HCT116 (cell line): ENCODE results near the gene TRPT1. TPM values are rescaled to one million over a fixed set of nuclear protein-coding genes. Genes with fewer than 3 reads are reported as not detected.

Experiments used
- ATAC-seq: fragments of 200-7000 bp; cut with Tn5 transposase; 2 replicates; pipeline ENCODE4 v1.9.1; 2020; ENCODE audit warnings: mild to moderate bottlenecking, moderate library complexity
- BruUV-seq: library from RNA; stranded (reverse); fragments of 400-500 nt; replicated peaks from 2 replicates; lab custom pipeline; 2021; lab: Mats Ljungman, UMichigan
- CTCF ChIA-PET: fragments of 300-600 bp; sonication (Branson Sonifier 250); formaldehyde crosslinking; loops from one replicate; lab custom pipeline; 2021; ENCODE audit warnings: antibody characterized with exemption; lab: Charles Lee
- POLR2A ChIA-PET: fragments of 300-600, 350-600 bp; sonication (Branson Sonifier 250); formaldehyde crosslinking; loops from one replicate; lab custom pipeline; 2021; ENCODE audit warnings: antibody characterized with exemption; lab: Charles Lee
- RAD21 ChIA-PET, 2 experiments: fragments of 300-600 bp; sonication (Branson Sonifier 250); formaldehyde crosslinking; loops; one replicate each; lab custom pipeline; 2023; ENCODE audit warnings: low total read pairs in 2 of 2; ENCODE audit not compliant: uncharacterized antibody in 2 of 2, unreplicated experiment in 2 of 2, low non-redundant PET in 1 of 2; lab: Charles Lee
- DNase-seq: peaks from one replicate; pipeline ENCODE4 v3.0.0-alpha.2; 2010; ENCODE audit warnings: low read depth, low spot score
- H2AFZ ChIP-seq: fragments of 200-600 bp; shearing (Covaris generic), sonication (generic); 2 replicates; pipeline ENCODE4 v1.6.1; 2017; ENCODE audit warnings: low read depth, mixed run types, mixed read lengths, antibody characterized with exemption, low read length; ENCODE audit not compliant: poor library complexity, severe bottlenecking
- H3K27ac ChIP-seq: 2 replicates; pipeline ENCODE4 v1.5.1; 2012; ENCODE audit warnings: low read depth, low read length
- H3K27me3 ChIP-seq: fragments of 200-600 bp; sonication (generic); 2 replicates; pipeline ENCODE4 v1.6.1; 2016; ENCODE audit warnings: mixed run types, low read length, mixed read lengths; ENCODE audit not compliant: insufficient read depth
- H3K36me3 ChIP-seq, 2 experiments: fragments of 200-500 bp in 1 of 2; fragments of 200-600 bp in 1 of 2; sonication (Bioruptor generic) in 1 of 2; sonication (generic) in 1 of 2; 2 replicates each; pipeline versions ENCODE4 v1.5.1 to v1.6.1; 2014 to 2016; ENCODE audit warnings: low read length in 2 of 2, inconsistent platforms in 1 of 2, mixed read lengths in 1 of 2, mixed run types in 1 of 2; ENCODE audit not compliant: insufficient read depth in 2 of 2, control insufficient read depth in 1 of 2
- H3K4me1 ChIP-seq, 2 experiments: fragments of 200-600 bp in 1 of 2; sonication (generic) in 1 of 2; 2 replicates each; pipeline versions ENCODE4 v1.5.1 to v1.6.1; 2012 to 2017; ENCODE audit warnings: low read length in 2 of 2, inconsistent platforms in 1 of 2, mild to moderate bottlenecking in 1 of 2, mixed read lengths in 1 of 2, mixed run types in 1 of 2, moderate library complexity in 1 of 2; ENCODE audit not compliant: insufficient read depth in 2 of 2, control insufficient read depth in 1 of 2
- H3K4me2 ChIP-seq: fragments of 200-600 bp; sonication (generic); 2 replicates; pipeline ENCODE4 v1.6.1; 2017; ENCODE audit warnings: mixed run types, low read length, mixed read lengths
- H3K4me3 ChIP-seq, 2 experiments: fragments of 200-600 bp in 1 of 2; sonication (generic) in 1 of 2; replicated peaks in 1 of 2; 2 replicates each; pipeline ENCODE4 v1.5.1; 2011 to 2016; ENCODE audit warnings: low read length in 2 of 2, control low read depth in 1 of 2, low read depth in 1 of 2, mild to moderate bottlenecking in 1 of 2, mixed read lengths in 1 of 2, mixed run types in 1 of 2
- H3K79me2 ChIP-seq: fragments of 200-600 bp; sonication (generic); 2 replicates; pipeline ENCODE4 v1.6.1; 2017; ENCODE audit warnings: mild to moderate bottlenecking, mixed run types, low read length, moderate library complexity, mixed read lengths; ENCODE audit not compliant: insufficient read depth
- H3K9ac ChIP-seq: fragments of 200-600 bp; sonication (generic); 2 replicates; pipeline ENCODE4 v1.6.1; 2016; ENCODE audit warnings: low read length, mixed read lengths
- H3K9me2 ChIP-seq: fragments of 200-600 bp; sonication (generic), shearing (Covaris generic); 2 replicates; pipeline ENCODE4 v1.6.1; 2017; ENCODE audit warnings: mixed run types, mild to moderate bottlenecking, moderate library complexity; ENCODE audit not compliant: insufficient read depth
- H3K9me3 ChIP-seq, 2 experiments: fragments of 200-500 bp in 1 of 2; fragments of 200-600 bp in 1 of 2; sonication (Bioruptor generic) in 1 of 2; sonication (generic) in 1 of 2; 2 replicates each; pipeline ENCODE4 v1.6.1; 2014 to 2017; ENCODE audit warnings: low read length in 2 of 2, mixed read lengths in 2 of 2, inconsistent platforms in 1 of 2, low read depth in 1 of 2, mild to moderate bottlenecking in 1 of 2, mixed run types in 1 of 2, moderate library complexity in 1 of 2; ENCODE audit not compliant: control insufficient read depth in 1 of 2, insufficient read depth in 1 of 2
- H4K20me1 ChIP-seq: fragments of 200-600 bp; sonication (generic), shearing (Covaris generic); 2 replicates; pipeline ENCODE4 v1.6.1; 2017; ENCODE audit warnings: mixed run types, mild to moderate bottlenecking, moderate library complexity; ENCODE audit not compliant: insufficient read depth
- CBX3 ChIP-seq: IDR thresholded peaks from 2 replicates; pipeline ENCODE4 v1.6.1; 2012; ENCODE audit warnings: low read depth
- CEBPB ChIP-seq: IDR thresholded peaks from 2 replicates; pipeline ENCODE4 v1.6.1; 2012; ENCODE audit warnings: low read depth
- ELF1 ChIP-seq: IDR thresholded peaks from 2 replicates; pipeline ENCODE4 v1.6.1; 2012; ENCODE audit warnings: low read depth, borderline replicate concordance
- EZH2 ChIP-seq: fragments of 200-600 bp; sonication (generic); IDR thresholded peaks from 2 replicates; pipeline ENCODE4 v1.6.1; 2017; ENCODE audit warnings: antibody characterized with exemption, mixed run types
- POLR2A ChIP-seq: IDR thresholded peaks from 2 replicates; pipeline ENCODE4 v1.7.0; 2011; ENCODE audit warnings: borderline replicate concordance; ENCODE audit not compliant: insufficient read depth, insufficient read length; ENCODE audit errors: extremely low read depth
- POLR2AphosphoS5 ChIP-seq: IDR thresholded peaks from 2 replicates; pipeline ENCODE4 v1.6.1; 2011; ENCODE audit warnings: mild to moderate bottlenecking, low read depth, low read length, moderate library complexity
- RAD21 ChIP-seq: IDR thresholded peaks from 2 replicates; pipeline ENCODE4 v1.6.1; 2012; ENCODE audit warnings: low read depth, mild to moderate bottlenecking
- SIN3A ChIP-seq: IDR thresholded peaks from 2 replicates; pipeline ENCODE4 v1.6.1; 2012; ENCODE audit warnings: low read depth
- SP1 ChIP-seq: IDR thresholded peaks from 2 replicates; pipeline ENCODE4 v1.6.1; 2012; ENCODE audit warnings: low read depth
- ZFX ChIP-seq: fragments of 450-650 bp; IDR thresholded peaks from 2 replicates; pipeline ENCODE4 v1.6.1; 2017
- intact Hi-C: fragments of 100-400 bp; cut with micrococcal nuclease; formaldehyde crosslinking; loops from 2 replicates; pipeline ENCODE4 v1.10.0; 2022
- total RNA-seq: library from RNA; stranded (reverse); gene quantifications from one replicate; pipeline ENCODE4 v1.2.1, GENCODE V29; 2021; ENCODE audit not compliant: unreplicated experiment
- TF ChIP-seq, protein P1 (sequence below), 3 experiments: fragments of 200-600 bp in 1 of 3; sonication (generic) in 1 of 3; IDR thresholded peaks in 2 of 3; conservative IDR thresholded peaks in 1 of 3; 2 replicates each; pipeline ENCODE4 v1.5.1; 2012 to 2017; ENCODE audit warnings: low read depth in 2 of 3, low read length in 2 of 3, antibody characterized with exemption in 1 of 3, borderline replicate concordance in 1 of 3, control low read depth in 1 of 3, mild to moderate bottlenecking in 1 of 3, mixed read lengths in 1 of 3, mixed run types in 1 of 3, moderate library complexity in 1 of 3; ENCODE audit not compliant: insufficient read depth in 1 of 3
- TF ChIP-seq, protein P2 (sequence below): IDR thresholded peaks from 2 replicates; pipeline ENCODE4 v1.6.1; 2011; ENCODE audit warnings: mild to moderate bottlenecking, low read length, moderate library complexity; ENCODE audit not compliant: insufficient replicate concordance; ENCODE audit errors: extremely low read depth
- TF ChIP-seq, protein P3 (sequence below): IDR thresholded peaks from 2 replicates; pipeline ENCODE4 v1.6.1; 2012

The TRPT1 gene
- total RNA-seq, 1 experiment from 2014 or later, result 43.2 TPM

DNA sequence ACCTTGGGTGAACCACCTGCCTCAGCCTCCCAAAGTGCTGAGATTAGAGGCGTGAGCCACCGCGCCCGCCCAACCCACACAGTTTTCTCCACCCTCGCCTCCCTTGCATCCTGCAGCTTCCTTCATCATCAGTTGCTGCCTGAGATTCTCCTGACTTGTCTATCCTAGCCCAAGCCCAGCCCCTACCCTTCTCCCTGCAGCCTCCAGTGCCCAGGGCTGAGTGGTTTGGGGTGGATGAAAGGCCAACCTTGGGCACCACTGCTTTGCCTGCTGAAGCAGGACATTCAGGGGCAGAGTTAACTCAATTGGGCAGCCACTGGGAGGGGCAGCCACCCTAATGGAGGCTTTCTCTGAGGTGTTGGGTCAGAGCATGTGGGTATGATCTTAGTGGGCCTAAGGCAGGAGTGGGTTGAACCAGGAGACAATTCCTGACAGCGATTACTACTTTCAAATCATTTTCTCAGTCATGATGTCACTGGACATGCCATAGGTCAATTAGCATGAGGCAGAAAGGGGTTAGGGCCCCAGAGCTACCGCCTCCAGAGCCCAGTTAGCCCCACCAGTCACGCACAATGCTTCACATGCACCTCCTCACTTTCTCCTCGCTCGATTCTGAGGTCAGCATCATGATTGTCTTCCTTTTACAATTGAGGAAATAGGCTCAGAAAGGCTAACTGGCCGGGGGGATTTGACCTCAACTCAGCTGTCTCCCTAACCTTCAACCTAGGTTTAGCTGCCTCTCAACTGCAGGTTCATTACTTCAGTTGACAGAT lies 13.9 kb upstream of the TRPT1 start:
- TF ChIP-seq, protein P1, sequence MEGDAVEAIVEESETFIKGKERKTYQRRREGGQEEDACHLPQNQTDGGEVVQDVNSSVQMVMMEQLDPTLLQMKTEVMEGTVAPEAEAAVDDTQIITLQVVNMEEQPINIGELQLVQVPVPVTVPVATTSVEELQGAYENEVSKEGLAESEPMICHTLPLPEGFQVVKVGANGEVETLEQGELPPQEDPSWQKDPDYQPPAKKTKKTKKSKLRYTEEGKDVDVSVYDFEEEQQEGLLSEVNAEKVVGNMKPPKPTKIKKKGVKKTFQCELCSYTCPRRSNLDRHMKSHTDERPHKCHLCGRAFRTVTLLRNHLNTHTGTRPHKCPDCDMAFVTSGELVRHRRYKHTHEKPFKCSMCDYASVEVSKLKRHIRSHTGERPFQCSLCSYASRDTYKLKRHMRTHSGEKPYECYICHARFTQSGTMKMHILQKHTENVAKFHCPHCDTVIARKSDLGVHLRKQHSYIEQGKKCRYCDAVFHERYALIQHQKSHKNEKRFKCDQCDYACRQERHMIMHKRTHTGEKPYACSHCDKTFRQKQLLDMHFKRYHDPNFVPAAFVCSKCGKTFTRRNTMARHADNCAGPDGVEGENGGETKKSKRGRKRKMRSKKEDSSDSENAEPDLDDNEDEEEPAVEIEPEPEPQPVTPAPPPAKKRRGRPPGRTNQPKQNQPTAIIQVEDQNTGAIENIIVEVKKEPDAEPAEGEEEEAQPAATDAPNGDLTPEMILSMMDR (IDR thresholded peaks at IDR 0.05 in 2 of 3, conservative IDR thresholded peaks at IDR 0.05 in 1 of 3; ENCODE audit: borderline replicate concordance in 1 of 3, insufficient read depth in 1 of 3, low read depth in 2 of 3, low read length in 2 of 3), result no peak
- TF ChIP-seq CBX3 (no peak), ELF1 (no peak), RAD21 (no peak), SP1 (no peak), POLR2AphosphoS5 (no peak; the same call in 1 of the 2 replicates), ZFX (no peak), EZH2 (no peak), POLR2A (no peak), CEBPB (no peak), SIN3A (no peak)
- TF ChIP-seq, protein P2, sequence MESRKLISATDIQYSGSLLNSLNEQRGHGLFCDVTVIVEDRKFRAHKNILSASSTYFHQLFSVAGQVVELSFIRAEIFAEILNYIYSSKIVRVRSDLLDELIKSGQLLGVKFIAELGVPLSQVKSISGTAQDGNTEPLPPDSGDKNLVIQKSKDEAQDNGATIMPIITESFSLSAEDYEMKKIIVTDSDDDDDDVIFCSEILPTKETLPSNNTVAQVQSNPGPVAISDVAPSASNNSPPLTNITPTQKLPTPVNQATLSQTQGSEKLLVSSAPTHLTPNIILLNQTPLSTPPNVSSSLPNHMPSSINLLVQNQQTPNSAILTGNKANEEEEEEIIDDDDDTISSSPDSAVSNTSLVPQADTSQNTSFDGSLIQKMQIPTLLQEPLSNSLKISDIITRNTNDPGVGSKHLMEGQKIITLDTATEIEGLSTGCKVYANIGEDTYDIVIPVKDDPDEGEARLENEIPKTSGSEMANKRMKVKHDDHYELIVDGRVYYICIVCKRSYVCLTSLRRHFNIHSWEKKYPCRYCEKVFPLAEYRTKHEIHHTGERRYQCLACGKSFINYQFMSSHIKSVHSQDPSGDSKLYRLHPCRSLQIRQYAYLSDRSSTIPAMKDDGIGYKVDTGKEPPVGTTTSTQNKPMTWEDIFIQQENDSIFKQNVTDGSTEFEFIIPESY, result no peak
- TF ChIP-seq, protein P3, sequence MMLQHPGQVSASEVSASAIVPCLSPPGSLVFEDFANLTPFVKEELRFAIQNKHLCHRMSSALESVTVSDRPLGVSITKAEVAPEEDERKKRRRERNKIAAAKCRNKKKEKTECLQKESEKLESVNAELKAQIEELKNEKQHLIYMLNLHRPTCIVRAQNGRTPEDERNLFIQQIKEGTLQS, result no peak
- H3K4me3 ChIP-seq, result peak overlapping the region; percentile 70 to 91
- H3K27me3 ChIP-seq, result no peaks in the 10 kb centered on the region
- H3K79me2 ChIP-seq, result peaks cover 41% of the 10 kb centered on the region
- DNase-seq (no peak), ATAC-seq (no peak)
- intact Hi-C loops, result loop anchor here (2.0 kb wide), 1 partner anchor 65 kb away; the partner anchor contains the start of gene ESRRA
- ChIA-PET POLR2A (interaction anchor here (1.1 kb wide), 1 partner anchor 9 kb away, joined by 4 read pairs; no protein-coding TSS in a partner anchor), RAD21 (no interaction called here), CTCF (no interaction called here)
- no peak overlapping the region for H2AFZ ChIP-seq
- H3K36me3 ChIP-seq, result peaks cover 0 to 20% of the 10 kb centered on the region in 2 experiments; a peak in 1 of 4 replicates
- BruUV-seq, result no TSS peak
- H3K9ac ChIP-seq, result peak overlapping the region; percentile 99
- peaks cover 35 to 65% of the 10 kb centered on the region in 2 experiments for H3K4me1 ChIP-seq
- no peaks in the 10 kb centered on the region for H3K9me2 ChIP-seq
- H3K9me3 ChIP-seq, result no peaks in the 10 kb centered on the region
- H3K4me2 ChIP-seq, result peak overlapping the region; percentile 84
- peak overlapping the region; percentile 96 for H3K27ac ChIP-seq
- no peaks in the 10 kb centered on the region for H4K20me1 ChIP-seq
